ENCODE measurements around the gene TFRC.
"Not testable (repeated sequence)": the region's sequence is repeated elsewhere in the genome, so short reads cannot be mapped to it uniquely, and the experiment has no call there.

Gene TFRC

DNA sequence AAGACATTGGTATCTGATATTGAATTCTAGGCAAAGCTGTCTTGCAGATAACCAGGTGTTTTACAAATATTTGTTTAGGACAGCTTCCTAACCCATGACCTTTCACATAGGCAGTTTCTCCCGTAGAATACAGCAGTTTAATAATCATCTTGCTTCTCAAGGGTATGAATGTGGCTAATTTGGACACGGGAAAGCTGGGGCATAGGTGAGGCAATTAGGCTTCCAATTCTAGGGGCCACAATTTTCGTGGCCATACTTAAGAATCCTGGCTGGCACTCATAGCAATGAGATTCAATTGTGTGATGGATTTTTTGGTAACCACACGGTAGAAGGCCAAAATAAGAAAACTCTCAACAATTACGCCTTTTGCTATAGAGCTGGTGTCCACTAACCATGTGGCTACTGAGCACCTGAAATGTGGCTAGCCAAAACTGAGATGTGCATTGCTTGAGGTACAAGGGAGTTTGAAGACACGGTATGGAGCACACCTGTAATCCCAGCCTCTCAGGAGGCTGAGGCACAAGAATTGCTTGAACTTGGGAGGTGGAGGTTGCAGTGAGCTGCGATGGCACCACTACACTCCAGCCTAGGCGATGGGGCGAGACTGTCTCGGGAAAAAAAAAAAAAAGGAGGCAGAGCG, 34.4 kb downstream of the TFRC start:
- TF ChIP-seq POLR2A (IDR thresholded peaks at IDR 0.05; ENCODE audit: extremely low read depth, insufficient read length) (no peak), MYC (IDR thresholded peaks at IDR 0.05; ENCODE audit: low read depth, low read length) (no peak)
- TF ChIP-seq, protein P1, sequence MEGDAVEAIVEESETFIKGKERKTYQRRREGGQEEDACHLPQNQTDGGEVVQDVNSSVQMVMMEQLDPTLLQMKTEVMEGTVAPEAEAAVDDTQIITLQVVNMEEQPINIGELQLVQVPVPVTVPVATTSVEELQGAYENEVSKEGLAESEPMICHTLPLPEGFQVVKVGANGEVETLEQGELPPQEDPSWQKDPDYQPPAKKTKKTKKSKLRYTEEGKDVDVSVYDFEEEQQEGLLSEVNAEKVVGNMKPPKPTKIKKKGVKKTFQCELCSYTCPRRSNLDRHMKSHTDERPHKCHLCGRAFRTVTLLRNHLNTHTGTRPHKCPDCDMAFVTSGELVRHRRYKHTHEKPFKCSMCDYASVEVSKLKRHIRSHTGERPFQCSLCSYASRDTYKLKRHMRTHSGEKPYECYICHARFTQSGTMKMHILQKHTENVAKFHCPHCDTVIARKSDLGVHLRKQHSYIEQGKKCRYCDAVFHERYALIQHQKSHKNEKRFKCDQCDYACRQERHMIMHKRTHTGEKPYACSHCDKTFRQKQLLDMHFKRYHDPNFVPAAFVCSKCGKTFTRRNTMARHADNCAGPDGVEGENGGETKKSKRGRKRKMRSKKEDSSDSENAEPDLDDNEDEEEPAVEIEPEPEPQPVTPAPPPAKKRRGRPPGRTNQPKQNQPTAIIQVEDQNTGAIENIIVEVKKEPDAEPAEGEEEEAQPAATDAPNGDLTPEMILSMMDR (IDR thresholded peaks at IDR 0.05; ENCODE audit: low read depth, low read length) = no peak
- TF ChIP-seq, protein P2, sequence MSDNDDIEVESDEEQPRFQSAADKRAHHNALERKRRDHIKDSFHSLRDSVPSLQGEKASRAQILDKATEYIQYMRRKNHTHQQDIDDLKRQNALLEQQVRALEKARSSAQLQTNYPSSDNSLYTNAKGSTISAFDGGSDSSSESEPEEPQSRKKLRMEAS (IDR thresholded peaks at IDR 0.05; ENCODE audit: low read depth, low read length) = no peak
- DNase-seq (ENCODE audit: low read depth) = no peak
- H3K4me3 ChIP-seq (ENCODE audit: low read depth, low read length) = no peak overlapping the region

DNA sequence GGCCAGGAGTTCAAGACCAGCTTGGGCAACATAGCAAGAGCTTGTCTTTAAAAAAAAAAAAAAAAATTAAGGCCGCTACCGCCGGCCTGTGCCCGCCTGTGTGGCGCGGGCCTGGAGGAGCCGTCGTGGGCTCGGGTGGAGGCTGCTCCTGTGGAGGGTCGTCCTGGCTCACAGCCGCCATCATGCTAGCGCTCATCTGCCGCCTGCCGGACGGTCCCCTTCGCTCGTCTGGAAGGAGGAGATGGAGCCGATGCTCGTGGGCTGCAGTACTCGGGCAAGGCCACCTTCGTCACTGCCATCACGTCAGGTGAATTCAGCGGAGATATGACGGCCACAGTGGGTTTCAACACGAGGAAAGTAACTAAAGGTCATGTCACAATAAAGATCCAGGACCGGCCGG, 37.4 kb downstream of the TFRC start:
- TF ChIP-seq, protein P1 (IDR thresholded peaks at IDR 0.05; ENCODE audit: low read depth, low read length) = no peak
- TF ChIP-seq POLR2A (IDR thresholded peaks at IDR 0.05; ENCODE audit: extremely low read depth, insufficient read length) = no peak
- TF ChIP-seq, protein P2 (IDR thresholded peaks at IDR 0.05; ENCODE audit: low read depth, low read length) = no peak
- TF ChIP-seq MYC (IDR thresholded peaks at IDR 0.05; ENCODE audit: low read depth, low read length) = no peak
- no peak overlapping the region for H3K4me3 ChIP-seq (ENCODE audit: low read depth, low read length)
- DNase-seq (ENCODE audit: low read depth) = no peak

DNA sequence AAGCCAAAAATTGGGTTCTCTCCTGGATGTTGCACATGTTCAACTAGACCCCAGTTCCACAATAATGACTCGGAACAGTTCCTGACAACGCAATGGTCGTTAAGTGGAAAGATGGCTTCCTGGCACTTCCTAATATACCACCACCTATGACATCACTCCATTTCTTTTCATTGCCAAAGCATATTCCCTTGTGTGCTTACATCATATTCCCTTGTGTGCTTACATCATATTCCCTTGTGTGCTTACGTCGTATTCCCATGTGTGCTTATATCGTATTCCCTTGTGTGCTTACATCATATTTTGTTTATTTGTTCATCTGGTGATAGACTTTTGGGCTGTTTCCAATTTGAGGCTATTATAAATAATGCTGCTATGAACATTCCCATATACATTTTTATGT, 39.2 kb downstream of the TFRC start:
- no peak overlapping the region for H3K4me3 ChIP-seq (ENCODE audit: low read depth, low read length)
- TF ChIP-seq POLR2A (IDR thresholded peaks at IDR 0.05; ENCODE audit: extremely low read depth, insufficient read length) = no peak
- TF ChIP-seq, protein P2 (IDR thresholded peaks at IDR 0.05; ENCODE audit: low read depth, low read length) = no peak
- no peak for TF ChIP-seq MYC (IDR thresholded peaks at IDR 0.05; ENCODE audit: low read depth, low read length)
- TF ChIP-seq, protein P1 (IDR thresholded peaks at IDR 0.05; ENCODE audit: low read depth, low read length) = no peak
- no peak for DNase-seq (ENCODE audit: low read depth)

DNA sequence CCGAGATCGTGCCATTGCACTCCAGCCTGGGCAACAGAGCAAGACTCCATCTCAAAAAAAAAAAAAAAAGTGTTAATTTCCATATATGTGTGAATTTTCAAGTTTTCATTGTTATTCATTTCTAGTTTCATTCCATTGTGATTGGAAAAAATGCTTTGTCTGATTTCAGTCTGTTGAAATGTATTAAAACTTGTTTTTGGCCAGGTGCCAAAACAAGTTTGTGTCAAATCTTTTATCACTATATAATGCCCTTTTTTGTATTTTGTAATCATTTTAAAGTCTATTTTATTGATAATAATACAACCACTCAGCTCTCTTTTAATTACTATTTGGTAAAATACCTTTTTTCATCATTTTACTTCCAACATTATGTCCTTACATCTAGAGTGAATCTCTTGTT, 42.5 kb downstream of the TFRC start:
- no peak for TF ChIP-seq MYC (IDR thresholded peaks at IDR 0.05; ENCODE audit: low read depth, low read length)
- TF ChIP-seq, protein P2 (IDR thresholded peaks at IDR 0.05; ENCODE audit: low read depth, low read length) = no peak
- no peak for TF ChIP-seq POLR2A (IDR thresholded peaks at IDR 0.05; ENCODE audit: extremely low read depth, insufficient read length)
- TF ChIP-seq, protein P1 (IDR thresholded peaks at IDR 0.05; ENCODE audit: low read depth, low read length) = no peak
- DNase-seq (ENCODE audit: low read depth) = no peak

DNA sequence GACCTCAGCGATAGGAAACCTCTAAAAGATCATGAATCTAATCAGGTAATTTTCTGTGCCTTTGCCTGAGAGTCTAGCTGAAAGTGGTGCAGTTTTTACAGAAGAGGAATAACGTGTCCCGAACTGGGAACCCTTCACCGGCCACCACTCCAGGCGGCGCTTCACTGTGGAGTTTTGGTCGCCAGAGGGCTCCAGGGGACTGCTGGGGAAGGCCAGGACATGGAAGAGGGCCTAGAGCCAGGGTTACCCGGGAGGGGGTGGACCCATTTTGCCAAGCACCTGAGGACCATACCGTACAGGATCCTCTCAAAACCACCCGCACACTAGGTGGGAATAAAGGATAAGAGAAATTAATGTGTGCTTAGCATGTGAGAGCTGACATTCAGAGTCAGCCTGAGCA, 55.8 kb downstream of the TFRC start:
- not testable (repeated sequence) for DNase-seq (ENCODE audit: low read depth)

More for the DNA sequence above, 42.5 kb downstream of the TFRC start:
- no peak overlapping the region for H3K4me3 ChIP-seq (ENCODE audit: low read depth, low read length)

DNA sequence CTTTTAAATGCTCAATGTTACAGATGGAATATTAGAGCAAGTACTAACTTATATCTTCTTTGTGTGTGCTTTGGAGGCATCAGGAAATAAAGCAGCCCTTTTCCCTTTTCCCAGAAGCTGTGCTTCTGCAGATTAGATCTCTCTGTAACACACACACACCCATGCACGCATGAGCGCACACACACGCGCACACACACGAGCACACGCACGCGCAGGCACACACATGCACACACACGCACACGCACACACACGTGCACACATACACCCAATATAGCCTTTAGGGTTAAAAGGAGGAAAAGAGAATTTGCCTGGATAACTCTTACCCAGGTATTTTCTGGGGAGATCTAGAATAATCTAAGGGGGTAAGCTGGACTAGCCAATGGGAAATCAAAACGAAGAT, 56.9 kb downstream of the TFRC start:
- DNase-seq (ENCODE audit: low read depth) = no peak
- no peak for TF ChIP-seq POLR2A (IDR thresholded peaks at IDR 0.05; ENCODE audit: extremely low read depth, insufficient read length)
- TF ChIP-seq, protein P1 (IDR thresholded peaks at IDR 0.05; ENCODE audit: low read depth, low read length) = no peak
- TF ChIP-seq, protein P2 (IDR thresholded peaks at IDR 0.05; ENCODE audit: low read depth, low read length) = no peak
- TF ChIP-seq MYC (IDR thresholded peaks at IDR 0.05; ENCODE audit: low read depth, low read length) = no peak
- no peak overlapping the region for H3K4me3 ChIP-seq (ENCODE audit: low read depth, low read length)

More for the DNA sequence above, 55.8 kb downstream of the TFRC start:
- not testable (repeated sequence) for H3K4me3 ChIP-seq (ENCODE audit: low read depth, low read length)

Measured in NB4 (cell line).